Large intestine (tissue), 3 donors: ENCODE results near the gene POU3F3. TPM values are rescaled to one million over a fixed set of nuclear protein-coding genes. Genes with fewer than 3 reads are reported as not detected.

Source experiments
- DNase-seq, 2 donors: peaks; one replicate each; pipeline versions ENCODE4 v3.0.0 to v3.0.0-alpha.2; 2013
- H3K27ac ChIP-seq: one replicate; pipeline ENCODE4 v1.5.1; 2013; ENCODE audit warnings: low read length
- H3K27me3 ChIP-seq: 2 replicates; pipeline ENCODE4 v1.6.1; 2013; ENCODE audit warnings: low read length; ENCODE audit not compliant: control insufficient read depth, insufficient read depth
- H3K36me3 ChIP-seq: 2 replicates; pipeline ENCODE4 v1.6.1; 2013; ENCODE audit warnings: low read length; ENCODE audit not compliant: control insufficient read depth, insufficient read depth
- H3K4me1 ChIP-seq: one replicate; pipeline ENCODE4 v1.6.1; 2013; ENCODE audit warnings: low read length; ENCODE audit not compliant: control insufficient read depth, insufficient read depth
- H3K4me3 ChIP-seq: one replicate; pipeline ENCODE4 v1.5.1; 2013; ENCODE audit warnings: low read length
- H3K9me3 ChIP-seq: one replicate; pipeline ENCODE4 v1.6.1; 2013; ENCODE audit warnings: mild to moderate bottlenecking, low read depth, low read length, moderate library complexity; ENCODE audit not compliant: control insufficient read depth
- WGBS: methylation state at CpG from one replicate; pipeline ENCODE4 v1.1.5; 2013; ENCODE audit warnings: low lambda C conversion rate; ENCODE audit not compliant: insufficient coverage; 5-methylcytosine and 5-hydroxymethylcytosine counted together
- polyA plus RNA-seq: library from polyadenylated mRNA; unstranded; fragments of 120-200 nt; gene quantifications from one replicate; pipeline ENCODE4 v1.2.1, GENCODE V29; 2013

POU3F3 gene
- polyA plus RNA-seq, 1 donor: not detected

GRCh38 chr2:104897515-104898184 is 43.7 kb downstream of the POU3F3 start:
- 90% methylated on average over 2 of the region's 8 CpGs for WGBS

GRCh38 chr2:104900608-104901007 is 46.7 kb downstream of the POU3F3 start:
- no peak for DNase-seq
- peaks cover 7% of the 10 kb centered on the region for H3K27me3 ChIP-seq
- no peaks in the 10 kb centered on the region for H3K36me3 ChIP-seq
- peaks cover 15% of the 10 kb centered on the region for H3K4me1 ChIP-seq
- no CpG with 5 or more reads among the region's 7 CpGs for WGBS
- H3K4me3 ChIP-seq: no peak overlapping the region
- H3K9me3 ChIP-seq: no peaks in the 10 kb centered on the region
- no peak overlapping the region for H3K27ac ChIP-seq

More at GRCh38 chr2:104897515-104898184, 43.7 kb downstream of the POU3F3 start:
- H3K9me3 ChIP-seq: no peaks in the 10 kb centered on the region
- H3K36me3 ChIP-seq: no peaks in the 10 kb centered on the region
- no peak overlapping the region for H3K27ac ChIP-seq
- DNase-seq: no peak
- peaks cover 15% of the 10 kb centered on the region for H3K4me1 ChIP-seq
- H3K27me3 ChIP-seq: peaks cover 7% of the 10 kb centered on the region
- no peak overlapping the region for H3K4me3 ChIP-seq

- peak; percentile 33 to 82 for DNase-seq
- peaks cover 15% of the 10 kb centered on the region for H3K4me1 ChIP-seq
- H3K27me3 ChIP-seq: peaks cover 7% of the 10 kb centered on the region
- peak overlapping the region; percentile 18 for H3K27ac ChIP-seq
- WGBS: no CpG with 5 or more reads among the region's 14 CpGs
- H3K36me3 ChIP-seq: no peaks in the 10 kb centered on the region
- H3K9me3 ChIP-seq: no peaks in the 10 kb centered on the region
- no peak overlapping the region for H3K4me3 ChIP-seq
These were observed 47.3 kb downstream of the POU3F3 start for GRCh38 chr2:104901037-104901881.

- WGBS: 40% methylated on average over 2 of the region's 6 CpGs
- Histone ChIP-seq H3K4me1 (peaks cover 15% of the 10 kb centered on the region), H3K27ac (no peak overlapping the region), H3K4me3 (no peak overlapping the region), H3K36me3 (no peaks in the 10 kb centered on the region), H3K9me3 (no peaks in the 10 kb centered on the region), H3K27me3 (peaks cover 3% of the 10 kb centered on the region)
- peak; percentile 9 to 58 for DNase-seq
These were observed 48.4 kb downstream of the POU3F3 start for GRCh38 chr2:104902317-104902716.

Other genes starting within 250 kb of the POU3F3 start
- 32.8 TPM for gene MRPS9, start 184.0 kb downstream of the POU3F3 start, polyA plus RNA-seq